GM21381 (cell line): ENCODE results near the gene SNAP25.

Source experiments
- ATAC-seq: cut with Tn5 transposase; IDR thresholded peaks from one replicate; pipeline ENCODE4 v1.9.1; 2021; ENCODE audit warnings: mild to moderate bottlenecking, moderate library complexity; ENCODE audit not compliant: unreplicated experiment

Gene SNAP25

DNA sequence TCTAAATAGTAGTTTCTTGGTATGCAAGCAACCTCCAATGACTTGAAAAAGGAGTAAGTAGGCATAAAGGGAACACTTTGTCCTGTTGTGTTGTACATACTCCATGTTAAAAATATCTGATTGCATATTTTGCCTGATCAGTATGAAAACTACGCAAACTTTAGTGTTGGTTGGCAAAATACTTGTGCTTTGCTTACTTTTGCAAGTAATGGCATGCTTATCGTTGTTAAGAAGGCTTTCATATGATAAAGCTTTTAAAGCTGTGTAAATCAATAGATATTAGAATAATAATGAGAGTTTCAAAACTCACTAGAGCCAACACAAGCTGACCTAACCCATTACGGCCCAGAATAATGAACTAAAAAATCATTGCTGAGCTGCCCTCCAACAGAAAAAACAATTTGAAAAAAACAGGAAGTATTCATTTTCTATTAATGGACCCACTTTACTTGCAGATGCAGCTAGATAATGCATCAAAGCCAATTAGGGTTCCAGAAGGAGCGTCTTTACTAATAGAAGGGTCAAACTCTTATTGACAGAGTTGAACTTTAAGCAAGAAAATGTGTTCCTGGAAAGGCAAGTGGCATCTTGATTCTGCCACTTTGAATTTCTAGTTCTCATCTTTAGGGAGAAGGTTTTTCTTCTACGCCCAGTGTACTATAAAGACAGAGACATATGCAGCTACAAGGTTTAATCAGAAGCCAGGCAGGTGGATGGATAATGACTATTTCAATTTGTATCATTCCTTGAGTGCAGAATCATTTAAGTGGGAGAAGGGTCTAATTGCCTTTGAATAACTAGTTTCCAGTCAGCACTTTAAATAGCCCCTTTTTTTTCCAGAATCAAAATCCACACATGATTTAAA is 82.2 kb downstream of the SNAP25 start:
- ATAC-seq = no peak

DNA sequence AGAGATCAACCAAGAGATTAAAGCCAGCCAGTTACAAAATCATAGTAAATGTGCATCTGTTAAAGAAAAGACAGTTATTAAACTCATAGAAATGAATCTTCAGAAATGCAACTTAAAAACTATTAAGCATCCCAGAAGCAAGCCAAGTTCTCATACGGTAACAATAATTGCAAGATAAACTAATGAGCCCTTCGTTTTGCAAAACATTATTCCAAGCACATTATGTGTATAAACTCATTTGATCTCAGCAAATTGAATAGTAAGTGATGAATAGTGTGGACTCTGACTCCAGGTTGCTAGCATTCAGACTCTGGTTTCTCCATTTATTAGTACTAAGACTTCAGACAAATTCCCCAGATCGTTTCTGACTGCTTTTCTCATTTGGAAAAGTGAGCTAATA is 85.2 kb downstream of the SNAP25 start:
- ATAC-seq = no peak

DNA sequence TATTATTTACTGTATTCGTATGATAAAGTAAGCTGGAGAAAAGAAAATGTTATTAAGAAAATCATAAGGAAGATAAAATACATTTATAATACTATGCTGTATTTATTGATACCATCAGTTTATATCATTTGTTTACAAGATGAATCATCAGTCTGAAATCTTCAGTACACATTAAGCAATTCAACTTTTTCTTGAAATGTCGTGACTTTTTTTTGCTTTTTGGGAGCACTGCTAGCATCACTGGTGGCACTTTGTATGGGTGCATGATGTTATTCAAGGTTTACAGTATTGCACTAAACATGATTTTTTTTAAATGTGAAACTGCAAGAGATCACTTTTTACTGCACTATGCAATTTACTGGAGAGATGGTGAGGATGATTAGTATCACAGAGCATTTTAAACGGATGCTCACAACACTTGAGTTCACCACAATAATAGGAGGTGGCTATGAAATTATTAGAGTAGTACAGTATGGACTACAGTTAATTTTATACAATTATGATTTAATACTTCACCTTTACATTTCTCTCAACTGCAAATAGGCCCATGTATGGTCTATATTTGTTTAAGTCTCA is 85.9 kb downstream of the SNAP25 start:
- ATAC-seq = no peak

DNA sequence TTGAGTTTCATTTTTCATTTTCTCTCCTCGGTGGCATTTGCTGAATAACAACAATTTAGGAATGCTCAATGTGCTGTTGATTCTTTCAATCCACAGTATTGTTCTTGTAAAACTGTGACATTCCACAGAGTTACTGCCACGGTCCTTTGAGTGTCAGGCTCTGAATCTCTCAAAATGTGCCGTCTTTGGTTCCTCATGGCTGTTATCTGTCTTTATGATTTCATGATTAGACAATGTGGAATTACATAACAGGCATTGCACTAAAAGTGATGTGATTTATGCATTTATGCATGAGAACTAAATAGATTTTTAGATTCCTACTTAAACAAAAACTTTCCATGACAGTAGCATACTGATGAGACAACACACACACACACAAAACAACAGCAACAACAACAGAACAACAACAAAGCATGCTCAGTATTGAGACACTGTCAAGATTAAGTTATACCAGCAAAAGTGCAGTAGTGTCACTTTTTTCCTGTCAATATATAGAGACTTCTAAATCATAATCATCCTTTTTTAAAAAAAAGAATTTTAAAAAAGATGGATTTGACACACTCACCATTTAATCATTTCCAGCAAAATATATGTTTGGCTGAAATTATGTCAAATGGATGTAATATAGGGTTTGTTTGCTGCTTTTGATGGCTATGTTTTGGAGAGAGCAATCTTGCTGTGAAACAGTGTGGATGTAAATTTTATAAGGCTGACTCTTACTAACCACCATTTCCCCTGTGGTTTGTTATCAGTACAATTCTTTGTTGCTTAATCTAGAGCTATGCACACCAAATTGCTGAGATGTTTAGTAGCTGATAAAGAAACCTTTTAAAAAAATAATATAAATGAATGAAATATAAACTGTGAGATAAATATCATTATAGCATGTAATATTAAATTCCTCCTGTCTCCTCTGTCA is 88.1 kb downstream of the SNAP25 start:
- no peak for ATAC-seq

DNA sequence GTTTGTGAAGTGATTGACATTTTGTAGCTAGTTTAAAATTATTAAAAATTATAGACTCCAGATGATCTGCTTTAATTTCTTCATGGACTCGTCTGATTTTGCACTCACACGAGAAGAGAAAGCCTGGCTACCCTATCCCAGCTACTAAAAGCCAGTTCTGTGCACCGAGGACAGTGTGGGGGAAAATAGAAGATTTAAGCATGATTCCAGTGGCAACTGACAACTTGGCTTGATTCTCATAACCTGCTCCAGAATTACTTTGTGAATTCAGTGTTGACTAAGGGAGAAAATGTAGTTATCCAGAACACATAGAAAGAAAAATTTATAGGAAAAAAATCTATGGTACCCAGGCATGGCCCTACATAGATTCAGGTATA is 88.7 kb downstream of the SNAP25 start:
- ATAC-seq = no peak

DNA sequence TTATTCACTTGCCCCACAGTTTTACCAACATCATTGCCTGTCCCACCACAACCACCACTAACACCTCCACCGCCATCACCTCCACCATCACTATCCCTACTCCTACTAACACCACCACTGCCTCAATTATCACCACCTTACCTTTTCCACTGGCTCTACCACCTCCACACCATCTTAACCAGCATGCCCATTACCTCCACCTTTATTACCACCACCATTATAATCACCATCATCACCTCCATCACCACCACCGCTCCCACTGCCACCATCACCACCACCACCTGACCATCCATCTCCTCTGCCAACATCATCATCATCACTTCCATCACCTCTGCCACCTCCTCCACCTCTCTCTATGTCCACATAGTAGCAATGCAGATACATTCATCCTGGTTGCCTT is 90.0 kb downstream of the SNAP25 start:
- ATAC-seq = no peak

DNA sequence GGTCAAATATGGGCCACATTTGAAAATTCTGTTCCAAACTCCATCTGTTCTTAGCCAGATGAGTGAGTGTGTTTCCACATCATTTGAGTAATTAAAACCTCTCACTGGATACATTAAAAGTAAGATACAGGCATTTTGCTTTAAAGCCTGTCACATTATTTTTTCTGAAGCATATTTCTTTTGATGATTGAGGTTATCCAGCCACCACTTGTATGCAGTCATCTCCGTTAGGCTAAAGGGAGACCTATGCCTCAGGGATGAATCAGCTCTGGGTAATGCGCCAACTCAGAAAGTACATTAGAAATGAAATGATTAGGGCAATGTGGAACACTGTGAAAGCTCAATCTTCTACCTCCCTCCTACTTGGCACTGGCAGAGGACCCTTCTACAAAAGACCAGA is 90.7 kb downstream of the SNAP25 start:
- ATAC-seq = no peak

DNA sequence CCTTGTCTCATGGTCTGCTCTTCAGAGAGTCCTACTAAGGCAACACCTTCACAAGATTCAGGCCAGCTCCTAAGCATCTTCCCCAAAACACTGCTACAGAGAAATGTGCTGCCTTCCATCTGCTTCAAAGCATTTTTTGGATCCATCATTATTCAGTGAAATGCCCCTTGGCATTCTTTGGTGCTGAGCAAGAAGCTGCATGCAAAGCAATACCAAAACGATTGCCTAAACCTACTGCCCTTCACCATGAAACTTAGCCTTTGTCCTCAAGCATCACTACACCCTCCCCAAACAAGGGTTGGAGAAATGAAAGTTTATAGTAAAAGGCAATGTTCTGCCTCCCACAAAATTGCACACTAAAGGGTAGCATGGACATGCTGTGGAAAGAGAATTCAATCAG is 93.5 kb downstream of the SNAP25 start:
- no peak for ATAC-seq

DNA sequence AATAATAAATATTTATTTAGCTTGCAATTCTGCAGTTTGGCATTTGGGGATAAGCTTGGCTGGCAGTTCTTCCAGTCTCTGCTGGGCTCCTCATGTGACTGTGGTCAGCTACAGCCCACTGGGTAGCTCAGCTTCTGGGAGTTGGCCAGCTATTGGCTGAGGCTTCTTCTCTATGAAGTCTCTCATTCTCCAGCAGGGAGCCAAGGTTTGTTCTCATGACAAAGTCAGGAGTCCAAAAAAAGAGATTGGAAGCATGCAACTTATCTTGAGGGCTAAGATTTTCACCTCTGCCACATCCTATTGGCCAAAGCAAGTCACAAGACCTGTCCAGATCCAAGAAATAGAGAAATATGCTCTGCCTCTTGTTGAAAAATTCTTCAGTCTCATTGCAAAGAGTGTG is 94.6 kb downstream of the SNAP25 start:
- ATAC-seq = no peak

DNA sequence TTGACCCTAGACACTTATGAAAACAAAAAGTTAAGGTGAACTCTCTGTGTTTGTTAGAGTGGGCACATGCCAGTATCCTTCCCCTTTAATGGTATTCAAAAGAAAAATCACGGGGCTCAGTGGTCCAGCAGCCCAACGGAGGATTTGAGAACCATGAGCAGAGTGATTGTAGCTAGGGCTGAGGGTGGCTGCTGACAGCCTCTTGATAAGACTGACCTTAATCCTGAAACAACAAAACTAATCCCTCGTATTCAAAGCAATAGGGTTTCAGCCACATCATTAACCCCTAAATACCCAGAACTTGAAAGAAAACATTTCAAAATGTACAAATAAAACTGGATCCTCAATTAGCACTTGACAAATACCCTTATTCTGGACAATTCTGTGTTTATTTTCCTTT is 95.1 kb downstream of the SNAP25 start:
- ATAC-seq = no peak

DNA sequence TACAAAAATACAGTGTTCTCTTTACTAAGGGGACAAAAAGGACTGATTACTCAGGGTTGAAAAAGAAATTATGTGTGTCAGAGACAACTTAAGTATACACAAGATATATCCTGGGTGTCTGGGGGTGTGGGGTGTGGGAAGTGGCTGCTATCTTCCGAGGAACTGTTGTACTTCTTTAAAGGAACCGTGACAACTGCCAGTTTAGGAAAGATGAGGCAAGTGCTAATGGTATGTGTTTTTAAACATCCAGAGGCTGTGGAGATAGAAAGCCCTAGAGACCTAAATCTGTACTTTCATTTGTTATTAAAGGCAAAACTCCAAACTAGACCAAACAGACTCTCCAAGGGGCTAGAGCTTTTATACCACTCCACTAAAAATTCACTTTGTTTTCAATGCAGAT is 95.6 kb downstream of the SNAP25 start:
- ATAC-seq = no peak

DNA sequence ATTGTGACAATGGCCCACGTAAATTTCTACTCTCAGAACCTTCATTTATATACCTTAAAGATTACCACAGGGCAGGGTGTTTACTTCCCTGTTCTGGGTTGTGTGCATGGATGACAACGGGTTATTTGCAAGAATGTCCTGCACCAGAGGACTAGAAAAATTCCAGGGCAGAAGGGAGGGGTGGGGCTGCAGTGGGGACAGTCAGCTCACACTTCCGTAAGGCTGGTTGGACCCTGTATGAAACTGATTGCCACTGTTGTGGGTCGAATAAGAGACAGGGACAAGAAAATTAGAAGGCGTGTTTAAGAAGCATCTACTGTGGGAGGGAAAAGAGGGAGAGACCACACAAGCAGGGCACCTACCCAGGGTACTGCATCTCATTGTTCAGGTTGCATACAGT is 96.5 kb downstream of the SNAP25 start:
- no peak for ATAC-seq

DNA sequence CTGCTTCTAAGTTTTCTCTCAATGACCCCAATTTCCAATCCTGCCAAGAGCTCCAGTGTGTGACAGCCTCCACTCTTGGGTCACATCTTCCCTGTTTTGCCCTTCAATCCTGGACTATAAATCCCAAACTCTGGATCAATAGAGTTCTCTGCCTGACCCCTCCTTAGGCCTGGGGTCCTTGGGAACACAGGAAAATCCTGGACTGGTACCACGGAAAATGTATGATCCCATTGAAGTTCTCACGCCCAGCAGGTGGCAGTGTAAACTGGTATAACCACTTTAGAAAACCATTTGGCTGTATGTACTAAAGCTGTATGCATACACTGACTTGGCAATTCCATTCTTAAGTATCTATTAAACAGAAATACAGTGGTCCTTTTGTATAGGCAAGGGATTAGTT is 98.0 kb downstream of the SNAP25 start:
- ATAC-seq = no peak

DNA sequence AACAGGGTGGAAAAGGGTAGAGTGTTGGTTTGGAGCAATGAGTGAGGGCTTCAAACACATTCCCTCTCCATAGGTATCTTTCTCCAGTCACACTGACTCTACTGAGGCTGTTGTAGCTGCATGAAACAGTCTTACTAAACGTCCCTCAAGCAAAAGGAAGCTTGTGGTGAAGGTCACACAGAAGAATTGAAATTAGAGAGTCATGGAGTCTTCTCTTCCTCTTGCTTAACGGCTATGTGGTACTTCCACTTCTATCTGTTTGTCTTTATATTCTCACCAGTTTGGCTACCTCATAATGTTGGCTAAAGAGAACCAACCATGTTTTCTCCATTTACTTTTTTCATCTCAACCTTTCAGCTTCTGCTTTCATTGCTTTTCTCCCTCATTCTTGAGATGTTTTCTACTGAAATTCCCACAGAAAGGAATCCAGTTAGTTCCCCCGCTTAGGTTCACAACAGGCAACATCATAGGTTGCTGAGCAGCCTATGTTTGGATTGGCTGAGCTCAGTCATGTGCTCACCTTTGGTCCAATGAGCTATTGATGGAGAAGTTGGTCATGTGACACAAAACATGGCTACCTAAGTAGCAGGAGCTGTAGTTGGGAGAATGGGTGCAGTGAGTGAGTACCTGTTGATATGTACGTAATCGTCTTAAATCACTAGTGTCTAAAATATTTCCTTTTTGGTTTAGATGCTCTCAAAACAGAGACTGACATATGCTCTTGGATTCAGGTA is 99.8 kb downstream of the SNAP25 start:
- no peak for ATAC-seq

DNA sequence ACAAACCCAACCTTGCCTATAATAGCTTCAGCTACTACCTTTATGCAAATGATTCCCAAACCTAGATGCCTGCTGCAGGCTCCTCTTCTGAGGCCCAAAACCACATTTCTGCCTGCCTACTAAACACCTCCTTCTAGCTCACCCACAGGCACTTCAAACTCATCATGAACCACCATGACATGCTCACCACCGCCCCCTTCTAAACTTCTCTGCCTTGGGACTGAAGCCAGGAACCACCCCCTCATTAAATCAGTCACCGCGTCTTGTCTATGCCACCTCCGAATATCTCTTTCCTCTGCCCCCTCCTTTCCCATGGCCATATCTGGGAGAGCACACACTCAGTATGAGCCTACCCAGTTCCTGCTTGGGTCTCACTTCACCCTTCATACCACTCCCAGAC is 101.2 kb downstream of the SNAP25 start:
- no peak for ATAC-seq

DNA sequence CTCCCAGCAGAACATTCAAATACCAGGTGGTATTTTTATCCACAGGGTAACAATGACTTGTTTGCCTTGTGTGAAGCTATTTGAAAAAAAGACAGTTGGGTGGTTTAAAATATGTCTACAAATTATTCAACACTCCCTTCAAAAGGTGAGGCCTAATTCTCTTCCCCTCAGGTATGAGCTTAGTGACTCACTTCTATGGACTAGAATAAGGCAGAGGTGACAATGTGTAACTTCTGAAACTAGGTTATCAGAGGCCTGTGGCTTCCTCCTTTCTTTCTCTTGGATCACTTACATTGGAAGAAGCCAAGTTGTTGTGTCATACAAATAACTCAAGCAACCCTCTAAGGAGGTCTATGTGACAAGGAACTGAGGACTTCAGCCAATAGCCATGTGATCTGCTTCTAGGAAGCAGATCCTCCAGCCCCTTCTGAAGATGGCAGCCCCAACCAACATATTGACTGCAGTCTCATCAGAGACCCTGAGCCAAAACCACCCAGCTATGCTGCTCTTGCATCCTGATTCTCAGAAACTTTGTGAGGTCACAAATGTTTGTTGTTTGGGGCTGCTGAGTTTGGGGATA is 102.6 kb downstream of the SNAP25 start:
- ATAC-seq = no peak

DNA sequence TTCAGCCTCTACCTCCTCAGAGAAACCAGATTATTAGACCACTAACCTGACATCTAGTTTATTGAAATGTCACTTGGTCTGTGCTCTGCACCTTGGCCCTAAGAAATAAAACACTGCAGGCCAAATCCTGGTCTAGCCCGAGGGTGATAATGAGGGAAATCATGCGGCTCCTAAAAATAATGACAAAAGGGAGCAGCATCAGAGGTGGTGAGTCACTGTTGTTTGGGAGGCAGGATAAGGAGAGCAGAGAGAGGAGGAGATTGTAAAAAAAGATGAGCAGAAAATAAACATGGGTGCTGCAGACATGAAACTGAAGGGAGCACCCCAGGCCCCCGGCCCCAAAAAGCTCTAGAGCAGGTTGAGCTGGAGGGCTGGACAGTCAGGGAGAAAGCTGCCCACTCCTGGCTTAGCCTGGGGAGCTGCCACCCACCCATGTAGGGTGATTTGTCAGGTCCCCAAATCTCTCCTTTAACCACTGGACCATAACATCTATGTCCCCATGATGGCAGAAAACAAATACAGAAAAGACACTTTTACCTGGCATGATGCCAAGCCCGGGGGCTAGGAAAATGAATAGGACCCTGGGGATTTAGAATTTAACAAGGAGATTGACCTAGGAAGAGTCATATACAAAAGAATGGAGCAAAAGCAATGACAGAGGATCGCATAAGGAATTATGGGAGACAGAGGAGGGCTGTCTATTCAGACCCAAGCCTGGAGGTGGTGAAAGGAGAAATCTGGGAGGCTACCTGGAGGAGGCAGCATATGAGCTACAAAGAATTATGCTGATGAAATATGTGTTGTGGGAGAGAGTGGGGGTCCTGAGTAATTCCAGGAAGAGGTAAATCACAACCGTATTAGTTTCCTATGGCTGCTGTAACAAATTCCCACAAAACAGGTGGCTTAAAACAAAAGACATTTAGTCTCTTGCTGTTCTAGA is 103.7 kb downstream of the SNAP25 start:
- ATAC-seq = no peak

DNA sequence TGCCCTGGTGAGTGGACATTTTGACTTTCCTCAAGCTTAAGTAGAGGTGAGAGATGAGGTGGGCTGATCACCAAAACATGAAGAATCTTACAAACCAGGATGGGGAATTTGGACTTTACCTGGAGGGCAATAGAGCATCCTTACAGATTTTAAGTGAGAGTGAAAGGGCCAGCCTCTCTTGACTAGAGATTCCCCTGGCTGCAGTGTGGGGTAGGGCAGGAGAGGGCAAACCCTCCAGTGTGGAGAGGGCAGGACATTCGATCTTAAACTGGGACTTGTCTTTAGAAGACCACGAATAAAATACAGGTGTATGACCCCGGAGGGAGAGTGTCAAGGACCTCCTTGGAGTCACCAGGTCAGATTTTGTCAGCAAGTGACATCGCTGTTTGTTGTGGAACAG is 105.1 kb downstream of the SNAP25 start:
- no peak for ATAC-seq

DNA sequence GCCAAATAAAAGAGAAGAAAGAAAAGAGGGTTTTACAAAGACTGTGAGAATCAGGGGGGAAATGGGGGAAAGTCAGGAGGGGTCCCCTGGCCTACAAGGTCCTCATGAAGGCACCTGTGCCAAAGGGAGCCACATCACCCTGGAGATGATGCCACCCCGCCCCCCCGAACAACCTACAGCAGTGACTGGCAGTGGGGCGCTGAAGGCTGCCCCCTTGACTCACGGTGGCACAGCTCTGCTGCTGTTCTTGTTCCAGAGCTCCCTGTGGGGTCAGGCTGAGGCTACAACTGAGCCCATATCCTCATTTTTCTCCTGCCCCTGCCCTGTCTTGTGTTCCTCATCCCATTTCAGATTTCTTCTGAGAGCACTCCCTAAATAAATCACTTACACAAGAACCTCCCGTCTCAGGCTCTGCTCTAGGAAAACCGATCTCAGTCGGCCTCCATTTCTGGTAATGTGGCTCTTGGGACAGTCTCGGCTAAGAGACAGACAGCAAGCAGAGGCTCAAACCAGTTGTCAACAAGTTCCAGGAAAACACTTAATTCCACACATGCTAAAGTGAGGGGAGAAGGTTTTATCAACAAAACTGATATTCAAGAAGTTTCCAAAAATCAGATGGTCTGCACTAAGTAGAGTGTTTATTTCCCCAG is 105.7 kb downstream of the SNAP25 start:
- ATAC-seq = no peak
